ENCODE data around the gene APBA2. TPM values are rescaled to one million over a fixed set of nuclear protein-coding genes. Genes with fewer than 3 reads are reported as not detected.

APBA2 gene
- total and polyA plus RNA-seq, 2 of the 13 experiments (the other 11 are each of a cell fraction or from before 2014, with no cell fraction given): 0.62 to 2.3 TPM

- TF ChIP-seq, protein P1, sequence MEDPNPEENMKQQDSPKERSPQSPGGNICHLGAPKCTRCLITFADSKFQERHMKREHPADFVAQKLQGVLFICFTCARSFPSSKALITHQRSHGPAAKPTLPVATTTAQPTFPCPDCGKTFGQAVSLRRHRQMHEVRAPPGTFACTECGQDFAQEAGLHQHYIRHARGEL (CRISPR knock-in tag; IDR thresholded peaks at IDR 0.05): no peak
- peak; percentile 50; the same call in 1 of the 2 replicates for TF ChIP-seq EZH2 (conservative IDR thresholded peaks at IDR 0.05; ENCODE audit: low read depth, low read length)
Observed at GRCh38 chr15:28885128-28885629, 595 bp upstream of the APBA2 start (continued).

- Histone ChIP-seq H3K9ac (ENCODE audit: insufficient read depth, low read depth, low read length) (no peak overlapping the region), H3K4me1 (ENCODE audit: insufficient read depth, low read length) (peaks cover 24% of the 10 kb centered on the region), H3K4me2 (ENCODE audit: low read depth, low read length) (peak overlapping the region; percentile 58), H3K4me3 (replicated peaks in 1 of 3; ENCODE audit: insufficient read depth in 1 of 3, low read depth in 2 of 3, low read length in 3 of 3) (peak overlapping the region in 2 of 3 experiments; percentile 28 to 62; a peak in 3 of 6 replicates), H2AFZ (ENCODE audit: low read length) (no peak overlapping the region), H3K79me2 (ENCODE audit: insufficient read depth, low read length) (no peaks in the 10 kb centered on the region), H3K36me3 (replicated peaks in 1 of 2; ENCODE audit: control insufficient read depth in 1 of 2, insufficient read depth in 2 of 2, low read length in 2 of 2) (no peaks in the 10 kb centered on the region), H3K27me3 (ENCODE audit: control insufficient read depth in 1 of 2, insufficient read depth in 2 of 2, low read length in 2 of 2) (peaks cover 3 to 27% of the 10 kb centered on the region in 2 experiments; a peak in 3 of 5 replicates), H3K27ac (ENCODE audit: extremely low read length, insufficient read depth, low read length) (no peak overlapping the region), H4K20me1 (ENCODE audit: insufficient read depth, low read length) (no peaks in the 10 kb centered on the region), H3K9me3 (ENCODE audit: low read length) (no peaks in the 10 kb centered on the region)
- ATAC-seq (peak; percentile 13), DNase-seq (ENCODE audit: low spot score) (no peak), FAIRE-seq (no peak)
- 5% methylated on average over 7 of the region's 61 CpGs for WGBS (ENCODE audit: low lambda C conversion rate)
- no TSS peak for BruUV-seq (replicated peaks)
- intact Hi-C loops (cut with micrococcal nuclease; ENCODE audit: unreplicated experiment) (no loop called here), in situ Hi-C loops (cut with HindIII; ENCODE audit: extremely low pct_ligation_motif_present, low pct_unique_long_range_greater_than_20kb) (no loop called here)
- ChIA-PET CTCF (ENCODE audit: low intra/inter-chr PET ratio, low total read pairs) (no interaction called here), POLR2A (no interaction called here)
- no peak for TF ChIP-seq HOXD1 (CRISPR knock-in tag; IDR thresholded peaks at IDR 0.05)
- no peak for TF ChIP-seq STAT6 (CRISPR knock-in tag; IDR thresholded peaks at IDR 0.05; ENCODE audit: borderline replicate concordance)
- no peak for TF ChIP-seq ZNF788 (CRISPR knock-in tag; IDR thresholded peaks at IDR 0.05; ENCODE audit: borderline replicate concordance)
- TF ChIP-seq ZFX (CRISPR knock-in tag; IDR thresholded peaks at IDR 0.05; ENCODE audit: low read depth): no peak
Observed at GRCh38 chr15:28886431-28887338, 911 bp downstream of the APBA2 start.

All from HepG2 (cell line).